ENCODE measurements around the gene SHOX.
"Not testable (repeated sequence)": the region's sequence is repeated elsewhere in the genome, so short reads cannot be mapped to it uniquely, and the experiment has no call there.

Gene SHOX

DNA sequence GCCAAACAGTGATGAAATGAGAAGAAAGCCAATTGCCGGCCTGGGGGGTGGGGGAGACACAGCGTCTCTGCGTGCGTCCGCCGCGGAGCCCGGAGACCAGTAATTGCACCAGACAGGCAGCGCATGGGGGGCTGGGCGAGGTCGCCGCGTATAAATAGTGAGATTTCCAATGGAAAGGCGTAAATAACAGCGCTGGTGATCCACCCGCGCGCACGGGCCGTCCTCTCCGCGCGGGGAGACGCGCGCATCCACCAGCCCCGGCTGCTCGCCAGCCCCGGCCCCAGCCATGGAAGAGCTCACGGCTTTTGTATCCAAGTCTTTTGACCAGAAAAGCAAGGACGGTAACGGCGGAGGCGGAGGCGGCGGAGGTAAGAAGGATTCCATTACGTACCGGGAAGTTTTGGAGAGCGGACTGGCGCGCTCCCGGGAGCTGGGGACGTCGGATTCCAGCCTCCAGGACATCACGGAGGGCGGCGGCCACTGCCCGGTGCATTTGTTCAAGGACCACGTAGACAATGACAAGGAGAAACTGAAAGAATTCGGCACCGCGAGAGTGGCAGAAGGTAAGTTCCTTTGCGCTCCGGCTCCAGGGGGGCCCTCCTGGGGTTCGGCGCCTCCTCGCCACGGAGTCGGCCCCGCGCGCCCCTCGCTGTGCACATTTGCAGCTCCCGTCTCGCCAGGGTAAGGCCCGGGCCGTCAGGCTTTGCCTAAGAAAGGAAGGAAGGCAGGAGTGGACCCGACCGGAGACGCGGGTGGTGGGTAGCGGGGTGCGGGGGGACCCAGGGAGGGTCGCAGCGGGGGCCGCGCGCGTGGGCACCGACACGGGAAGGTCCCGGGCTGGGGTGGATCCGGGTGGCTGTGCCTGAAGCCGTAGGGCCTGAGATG, at the start of gene SHOX:
TSS of gene SHOX (plus strand) at position 180 of the 885 bp plus-strand sequence. CDS start at position 287, 107 bp downstream.
- DNase-seq = no peak

DNA sequence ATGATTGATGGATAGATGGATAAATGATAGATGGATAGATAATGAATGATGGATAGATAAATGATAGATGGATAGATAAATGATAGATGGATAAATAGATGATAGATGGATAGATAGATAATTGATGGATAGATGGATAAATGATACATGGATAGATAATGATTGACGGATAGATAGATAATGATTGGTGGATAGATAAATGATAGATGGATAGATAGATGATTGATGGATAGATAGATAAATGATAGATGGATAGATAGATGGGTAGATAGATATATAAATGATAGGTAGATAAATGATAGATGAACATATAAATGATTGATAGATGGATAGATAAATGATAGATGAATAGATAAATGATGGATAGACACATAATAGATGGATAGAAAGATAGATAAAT, 49.5 kb upstream of the SHOX start:
- no peak for DNase-seq

GRCh38 chrX:581720-582298, 48.8 kb upstream of the SHOX start:
- DNase-seq = no peak

DNA sequence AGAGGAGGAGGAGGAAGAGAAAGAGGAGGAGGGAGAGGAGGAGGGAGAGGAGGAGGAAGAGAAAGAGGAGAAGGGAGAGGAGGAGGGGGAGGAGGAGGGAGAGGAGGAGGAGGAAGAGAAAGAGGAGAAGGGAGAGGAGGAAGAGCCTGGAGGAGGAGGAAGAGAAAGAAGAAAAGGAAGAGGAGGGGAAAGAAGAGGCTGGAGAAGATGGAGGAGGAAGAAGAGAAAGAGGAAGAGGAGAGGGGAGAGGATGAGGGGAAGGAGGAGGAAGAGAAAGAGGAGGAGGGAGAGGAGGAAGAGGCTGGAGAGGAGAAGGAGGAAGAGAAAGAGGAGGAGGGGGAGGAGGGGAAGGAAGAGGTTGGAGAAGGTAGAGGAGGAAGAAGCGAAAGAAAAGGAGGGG, 46.0 kb upstream of the SHOX start:
- no peak for DNase-seq

DNA sequence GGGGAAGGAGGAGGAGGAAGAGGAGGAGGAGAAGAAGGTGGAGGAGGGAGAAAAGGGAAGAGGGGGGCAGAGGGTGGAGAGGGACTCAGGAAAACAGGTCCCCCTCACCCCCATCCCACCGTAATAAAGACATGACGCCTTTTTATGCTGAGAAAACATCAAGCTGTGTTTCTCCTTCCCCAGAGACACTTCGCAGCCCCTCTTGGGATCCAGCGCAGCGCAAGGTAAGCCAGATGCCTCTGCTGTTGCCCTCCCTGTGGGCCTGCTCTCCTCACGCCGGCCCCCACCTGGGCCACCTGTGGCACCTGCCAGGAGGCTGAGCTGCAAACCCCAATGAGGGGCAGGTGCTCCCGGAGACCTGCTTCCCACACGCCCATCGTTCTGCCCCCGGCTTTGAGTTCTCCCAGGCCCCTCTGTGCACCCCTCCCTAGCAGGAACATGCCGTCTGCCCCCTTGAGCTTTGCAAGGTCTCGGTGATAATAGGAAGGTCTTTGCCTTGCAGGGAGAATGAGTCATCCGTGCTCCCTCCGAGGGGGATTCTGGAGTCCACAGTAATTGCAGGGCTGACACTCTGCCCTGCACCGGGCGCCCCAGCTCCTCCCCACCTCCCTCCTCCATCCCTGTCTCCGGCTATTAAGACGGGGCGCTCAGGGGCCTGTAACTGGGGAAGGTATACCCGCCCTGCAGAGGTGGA, 45.3 kb upstream of the SHOX start:
- DNase-seq = no peak

- no peak for DNase-seq
Measured at GRCh38 chrX:586351-586750, 44.2 kb upstream of the SHOX start.

- DNase-seq = not testable (repeated sequence)
Measured at GRCh38 chrX:589261-589660, 41.3 kb upstream of the SHOX start.

DNA sequence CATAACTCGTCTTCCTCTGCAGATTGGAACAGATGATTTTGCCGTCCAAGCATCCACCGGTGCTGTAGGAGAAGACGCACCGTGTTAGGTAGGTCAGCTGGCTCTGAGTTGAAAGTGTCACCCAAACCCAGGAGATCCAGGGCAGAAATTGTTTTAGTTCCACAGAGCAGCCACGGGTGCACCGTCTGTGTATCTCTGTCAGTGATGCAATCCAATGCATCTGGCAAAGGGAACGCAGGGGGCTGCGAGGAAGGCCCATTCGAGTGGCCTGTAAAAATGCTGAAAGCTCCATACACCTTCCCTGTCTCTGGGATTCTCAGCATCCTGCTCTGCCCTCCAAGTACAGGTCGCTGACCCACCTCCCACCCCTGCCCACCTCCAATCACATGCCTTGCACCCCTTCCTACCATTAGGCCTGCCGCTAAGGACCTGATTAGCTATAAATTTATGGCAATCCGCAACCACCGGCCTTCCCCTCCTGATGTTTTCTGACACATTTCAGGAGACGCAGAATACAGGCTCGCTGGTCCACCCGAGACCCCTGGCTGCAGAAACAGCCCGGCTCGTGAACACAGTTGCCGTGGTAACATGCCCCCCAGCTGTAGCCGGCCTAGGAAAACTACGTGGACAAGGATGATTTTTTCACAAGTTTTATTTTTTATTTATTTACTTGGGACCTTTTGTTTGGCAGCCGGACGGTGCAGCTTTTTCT, 39.7 kb upstream of the SHOX start:
- DNase-seq = no peak

- no peak for DNase-seq
Measured at GRCh38 chrX:599837-600715, 30.5 kb upstream of the SHOX start.

DNA sequence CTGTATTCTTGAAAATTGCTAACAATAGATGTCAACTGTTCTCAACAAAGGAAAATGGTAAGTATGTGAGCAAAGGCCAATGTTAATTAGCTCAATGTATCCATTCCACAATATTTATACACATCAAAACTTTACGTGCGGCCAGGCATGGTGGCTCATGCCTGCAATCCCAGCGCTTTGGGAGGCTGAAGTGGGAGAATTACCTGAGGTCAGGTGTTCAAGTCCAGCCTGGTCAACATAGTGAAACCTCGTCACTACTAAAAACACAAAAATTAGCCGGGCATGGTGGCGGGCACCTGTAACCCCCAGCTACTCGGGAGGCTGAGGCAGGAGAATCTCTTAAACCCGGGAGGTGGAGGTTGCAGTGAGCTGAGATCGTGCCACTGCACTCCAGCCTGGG, 27.6 kb upstream of the SHOX start:
- not testable (repeated sequence) for DNase-seq

- DNase-seq = not testable (repeated sequence)
Measured at GRCh38 chrX:604616-605015, 26.0 kb upstream of the SHOX start.

- not testable (repeated sequence) for DNase-seq
Measured at GRCh38 chrX:608088-608487, 22.5 kb upstream of the SHOX start.

DNA sequence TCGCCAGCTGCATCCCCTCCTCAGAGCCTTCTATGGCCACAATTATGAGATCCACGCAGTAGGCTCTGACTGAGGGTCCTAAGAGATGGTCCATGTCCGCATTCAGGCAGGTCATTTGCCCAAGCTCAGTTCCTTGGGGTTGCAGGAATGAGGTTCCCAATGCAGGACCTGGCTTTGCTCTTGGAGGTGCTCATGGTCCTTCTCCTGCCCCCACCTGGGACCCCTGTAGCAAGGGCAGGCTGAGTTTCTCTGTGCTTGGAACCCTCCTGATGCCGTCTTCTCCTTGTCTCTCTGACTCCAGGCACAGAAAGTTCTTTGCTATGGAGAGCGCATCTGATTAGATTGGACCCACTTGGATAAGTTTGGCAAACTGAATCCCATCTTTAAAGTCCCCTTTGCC, 16.5 kb upstream of the SHOX start:
- DNase-seq = no peak

DNA sequence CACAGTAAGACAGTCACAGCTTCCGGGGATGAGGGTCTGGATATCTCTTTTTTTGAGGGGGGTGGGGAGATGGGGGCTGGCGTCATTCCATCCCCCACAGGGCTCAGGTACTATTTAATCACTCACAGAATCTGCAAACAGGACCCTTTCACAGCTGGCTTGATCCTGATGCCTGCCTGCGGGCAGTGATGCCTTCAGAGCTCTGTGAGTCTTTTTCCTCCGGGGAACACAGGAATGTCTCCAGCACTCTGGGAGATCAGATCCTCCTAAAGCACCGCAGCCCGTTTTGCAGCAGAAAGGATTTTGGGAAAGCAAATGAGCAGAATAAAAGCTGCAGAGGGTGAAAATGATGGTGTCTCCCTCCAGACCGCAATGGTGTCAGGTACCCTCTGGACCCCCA, 13.2 kb upstream of the SHOX start:
- no peak for DNase-seq

- no peak for DNase-seq
Measured at GRCh38 chrX:617891-618290, 12.7 kb upstream of the SHOX start.

DNA sequence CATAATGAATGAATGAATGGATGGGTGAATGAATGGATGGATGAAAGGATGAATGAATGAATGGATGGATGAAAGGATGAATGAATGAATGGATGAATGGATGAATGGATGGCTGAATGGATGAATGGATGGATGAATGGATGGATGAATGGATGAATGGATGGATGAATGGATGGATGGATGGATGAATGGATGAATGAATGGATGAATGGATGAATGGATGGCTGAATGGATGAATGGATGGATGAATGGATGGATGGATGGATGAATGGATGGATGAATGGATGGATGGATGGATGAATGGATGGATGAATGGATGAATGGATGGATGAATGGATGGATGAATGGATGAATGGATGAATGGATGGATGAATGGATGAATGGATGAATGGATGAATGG, 12.3 kb upstream of the SHOX start:
- not testable (repeated sequence) for DNase-seq

DNA sequence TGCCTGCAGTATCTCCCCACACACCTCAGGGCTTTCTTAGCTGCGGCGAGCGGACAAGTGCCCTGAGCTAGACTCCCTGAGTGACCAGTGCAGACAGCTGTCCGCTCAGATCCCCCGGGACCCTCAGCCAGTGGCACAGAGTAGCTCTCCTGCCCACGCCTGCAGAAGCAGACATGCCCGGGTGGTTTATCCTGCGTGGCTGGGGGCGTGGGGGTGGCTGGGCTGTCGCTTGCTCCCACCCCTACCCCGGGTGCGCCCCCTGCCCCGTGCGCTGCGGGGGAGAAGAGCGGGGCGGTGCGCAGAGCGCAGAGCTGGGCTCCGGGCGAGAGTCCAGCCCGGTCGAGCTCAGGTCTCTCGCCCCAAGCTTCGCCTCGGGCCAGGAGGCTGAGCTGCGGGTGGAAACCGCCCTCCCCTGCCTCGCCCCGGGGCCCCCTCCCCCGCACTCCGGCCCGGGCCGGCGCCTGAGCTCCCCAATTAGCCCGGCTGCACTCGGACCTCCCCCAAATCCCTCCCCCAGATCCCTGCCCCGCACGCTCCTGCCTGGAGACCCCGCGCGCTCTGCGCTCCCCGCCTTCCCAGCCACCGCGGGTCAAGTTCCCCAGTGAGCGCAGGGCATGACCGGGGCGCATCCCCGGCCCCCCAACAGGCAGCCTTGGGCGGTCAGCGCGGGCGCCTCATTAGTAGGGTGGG, 11.7 kb upstream of the SHOX start:
- DNase-seq = no peak

DNA sequence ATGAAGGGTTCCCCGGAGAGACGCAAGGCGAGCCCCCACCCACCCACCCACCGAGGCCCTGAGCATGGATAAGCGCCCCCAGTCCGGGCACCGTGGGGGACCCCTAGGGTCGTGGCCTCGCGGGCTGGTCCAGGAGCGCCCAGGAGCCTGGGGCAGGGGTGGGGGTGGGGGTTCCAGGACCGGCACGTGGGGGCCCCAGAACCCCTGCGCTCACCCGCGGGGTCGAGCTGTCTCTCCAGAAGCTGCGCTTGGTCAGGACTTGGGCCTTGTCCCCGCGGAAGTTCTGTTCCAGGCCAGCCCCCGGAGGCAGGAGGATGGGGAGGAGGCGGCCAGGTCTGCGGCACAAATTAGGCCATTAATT, 11.2 kb upstream of the SHOX start:
- no peak for DNase-seq

- DNase-seq = no peak
Measured at GRCh38 chrX:619812-620531, 10.6 kb upstream of the SHOX start.

DNA sequence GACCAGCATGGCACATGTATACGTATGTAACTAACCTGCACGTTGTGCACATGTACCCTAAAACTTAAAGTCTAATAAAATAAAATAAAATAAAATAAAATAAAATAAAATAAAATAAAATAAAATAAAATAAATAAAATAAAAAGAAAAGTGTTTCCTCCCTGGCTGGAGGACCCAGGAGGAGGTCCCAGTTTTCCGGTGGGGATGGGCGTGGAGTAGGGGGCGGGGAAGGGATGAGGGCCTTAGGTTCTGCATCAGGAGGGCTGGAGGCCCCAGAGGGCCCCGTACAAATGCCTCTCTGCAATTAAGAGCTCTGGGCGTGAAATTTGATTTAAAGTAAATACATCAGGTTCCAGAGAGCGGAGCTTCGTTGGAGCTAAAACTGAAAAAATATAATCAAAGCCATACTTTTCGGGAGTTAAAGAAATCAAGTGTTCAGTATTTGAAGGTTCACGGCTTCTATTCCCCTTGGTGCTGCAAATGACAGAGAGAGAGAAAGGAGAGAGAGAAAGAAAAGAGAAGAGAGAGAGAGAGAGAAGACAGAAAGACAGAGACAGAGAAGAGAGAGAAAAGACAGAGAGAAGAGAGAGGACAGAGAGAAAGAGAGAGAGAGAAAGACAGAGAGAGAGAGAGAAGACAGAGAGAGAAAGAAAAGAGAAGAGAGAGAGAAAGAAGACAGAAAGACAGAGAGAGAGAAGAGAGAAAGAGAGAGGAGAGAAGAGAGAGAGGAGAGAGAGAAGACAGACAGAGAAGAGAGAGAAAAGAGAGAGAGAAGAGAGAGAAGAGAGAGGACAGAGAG, 8.7 kb upstream of the SHOX start:
- DNase-seq = no peak
